A673 (cell line): ENCODE data around the gene NACC2. TPM values are rescaled to one million over a fixed set of nuclear protein-coding genes. Genes with fewer than 3 reads are reported as not detected.
A peak's percentile ranks its signal among the peaks of the same experiment; 100 is the strongest.

ENCODE experiments used
- Bru-seq: library from RNA; stranded (reverse); fragments of 400-500 nt; gene quantifications from one replicate; lab custom pipeline; 2021; lab: Mats Ljungman, UMichigan
- BruChase-seq, 2 experiments: library from RNA; stranded (reverse); fragments of 400-500 nt; gene quantifications; one replicate each; lab custom pipeline; 2021; lab: Mats Ljungman, UMichigan
- BruUV-seq: library from RNA; stranded (reverse); fragments of 400-500 nt; replicated peaks from 2 replicates; lab custom pipeline; 2021; lab: Mats Ljungman, UMichigan
- CTCF ChIA-PET: fragments of 300-600 bp; sonication (Branson Sonifier 250); formaldehyde crosslinking; loops from one replicate; lab custom pipeline; 2022; ENCODE audit warnings: antibody characterized with exemption; lab: Charles Lee
- POLR2A ChIA-PET: fragments of 300-600 bp; sonication (Branson Sonifier 250); formaldehyde crosslinking; loops from one replicate; lab custom pipeline; 2022; ENCODE audit warnings: antibody characterized with exemption; ENCODE audit not compliant: low non-redundant PET; lab: Charles Lee
- DNase-seq: peaks from one replicate; pipeline ENCODE4 v3.0.0-alpha.2; 2015; ENCODE audit warnings: low spot score
- H3K27ac ChIP-seq: fragments of 200-600 bp; sonication (generic); 2 replicates; pipeline ENCODE4 v1.5.1; 2016; ENCODE audit warnings: mixed run types, low read depth, mild to moderate bottlenecking, mixed read lengths, antibody characterized with exemption, low read length; ENCODE audit not compliant: poor library complexity, severe bottlenecking
- H3K27me3 ChIP-seq: fragments of 200-600 bp; sonication (generic); replicated peaks from 2 replicates; pipeline ENCODE4 v1.6.1; 2017; ENCODE audit warnings: mixed run types, low read depth, mild to moderate bottlenecking, mixed read lengths, antibody characterized with exemption, low read length; ENCODE audit not compliant: insufficient read depth, poor library complexity
- H3K36me3 ChIP-seq: fragments of 200-600 bp; sonication (generic); 2 replicates; pipeline ENCODE4 v1.6.1; 2016; ENCODE audit warnings: mixed run types, mild to moderate bottlenecking, mixed read lengths, antibody characterized with exemption, low read length; ENCODE audit not compliant: insufficient read depth, poor library complexity, severe bottlenecking
- H3K4me1 ChIP-seq: fragments of 200-600 bp; sonication (generic); 2 replicates; pipeline ENCODE4 v1.6.1; 2017; ENCODE audit warnings: mixed run types, mild to moderate bottlenecking, mixed read lengths, antibody characterized with exemption, low read length; ENCODE audit not compliant: insufficient read depth, poor library complexity, severe bottlenecking
- H3K4me3 ChIP-seq: fragments of 200-600 bp; sonication (generic); 2 replicates; pipeline ENCODE4 v1.5.1; 2016; ENCODE audit warnings: low read depth, mixed run types, mild to moderate bottlenecking, mixed read lengths, low read length; ENCODE audit not compliant: poor library complexity, severe bottlenecking
- H3K9me3 ChIP-seq: fragments of 200-600 bp; sonication (generic); 2 replicates; pipeline ENCODE4 v1.6.1; 2016; ENCODE audit warnings: mixed run types, low read depth, mild to moderate bottlenecking, mixed read lengths, antibody characterized with exemption, low read length; ENCODE audit not compliant: poor library complexity, severe bottlenecking
- CTCF ChIP-seq: fragments of 300-800, 200-600 bp; sonication (generic); conservative IDR thresholded peaks from 2 replicates; pipeline ENCODE4 v1.5.1; 2017; ENCODE audit warnings: low read depth, mild to moderate bottlenecking, antibody characterized with exemption, low read length, moderate library complexity, mixed read lengths
- EZH2 ChIP-seq: fragments of 200-600 bp; sonication (generic); IDR thresholded peaks from 2 replicates; pipeline ENCODE4 v1.6.1; 2017; ENCODE audit warnings: borderline replicate concordance, low read depth, mild to moderate bottlenecking, mixed read lengths, antibody characterized with exemption, low read length; ENCODE audit not compliant: poor library complexity, severe bottlenecking
- intact Hi-C: fragments of 100-400 bp; cut with micrococcal nuclease; formaldehyde crosslinking; loops from one replicate; pipeline ENCODE4 v1.10.0; 2022; ENCODE audit not compliant: unreplicated experiment
- long read RNA-seq: library from polyadenylated mRNA; stranded (forward); transcript quantifications from one replicate; pipeline ENCODE4 v2.0.0, GENCODE V29; 2022
- total RNA-seq: library from RNA; stranded (reverse); gene quantifications from 2 replicates; pipeline ENCODE4 v1.2.3, GENCODE V29; 2021

NACC2 gene
- total RNA-seq (19.5 and 22.7 TPM in 2 replicates), Bru-seq, nascent RNA (percentile 63 among the genes with signal in this experiment), BruChase-seq, experiment 1, labeled RNA remaining after a 2-hour chase (percentile 69 among the genes with signal in this experiment), BruChase-seq, experiment 2, labeled RNA remaining after a 6-hour chase (percentile 72 among the genes with signal in this experiment)
- long read RNA-seq, full-length matches to known transcripts, result 22 of 64 reads
- long read RNA-seq, partial matches to known transcripts, result 3 of 64 reads
- long read RNA-seq, other reads (novel, unspliced or antisense), result 39 of 64 reads

GRCh38 chr9:136095070-136096058, at the start of gene NACC2:
NACC2 (minus strand) TSS chr9:136095289; CDS start chr9:136050521, 44,768 bp downstream.
- CTCF ChIA-PET, result no interaction called here
- Histone ChIP-seq H3K4me1 (peaks cover 26% of the 10 kb centered on the region), H3K9me3 (no peaks in the 10 kb centered on the region), H3K27ac (peak within 1 kb of the TSS; percentile 50), H3K27me3 (no peaks in the 10 kb centered on the region), H3K36me3 (no peaks in the 10 kb centered on the region), H3K4me3 (peak within 1 kb of the TSS; percentile 55)
- no TSS peak for BruUV-seq
- POLR2A ChIA-PET, result no interaction called here
- intact Hi-C loops, result no loop called here
- TF ChIP-seq CTCF, result no peak
- TF ChIP-seq EZH2, result no peak
- no peak for DNase-seq

GRCh38 chr9:136144450-136144849, 49.4 kb upstream of the NACC2 start:
- no peak for DNase-seq
- BruUV-seq, result no TSS peak
- no peaks in the 10 kb centered on the region for H3K9me3 ChIP-seq
- no peak overlapping the region for H3K27ac ChIP-seq
- no peaks in the 10 kb centered on the region for H3K27me3 ChIP-seq
- ChIA-PET POLR2A (no interaction called here), CTCF (no interaction called here)
- H3K4me1 ChIP-seq, result peaks cover 13% of the 10 kb centered on the region
- intact Hi-C loops, result no loop called here
- H3K4me3 ChIP-seq, result no peak overlapping the region
- no peaks in the 10 kb centered on the region for H3K36me3 ChIP-seq
- TF ChIP-seq EZH2, result no peak
- TF ChIP-seq CTCF, result no peak

GRCh38 chr9:136143215-136144001, 48.3 kb upstream of the NACC2 start:
- H3K4me3 ChIP-seq, result no peak overlapping the region
- DNase-seq, result peak; percentile 45
- TF ChIP-seq EZH2 (no peak), CTCF (peak; percentile 55)
- no peak overlapping the region for H3K27ac ChIP-seq
- intact Hi-C loops, result no loop called here
- H3K36me3 ChIP-seq, result no peaks in the 10 kb centered on the region
- H3K9me3 ChIP-seq, result no peaks in the 10 kb centered on the region
- CTCF ChIA-PET, result interaction anchor here (0.5 kb wide), 1 partner anchor 236 kb away, joined by 5 read pairs; the partner anchor contains the start of gene CAMSAP1
- POLR2A ChIA-PET, result no interaction called here
- no TSS peak for BruUV-seq
- H3K4me1 ChIP-seq, result peaks cover 8% of the 10 kb centered on the region
- H3K27me3 ChIP-seq, result no peaks in the 10 kb centered on the region
